GM15510 (cell line): ENCODE data around the gene ZFYVE16.

Experiments
- POLR2A ChIP-seq: IDR thresholded peaks from 3 replicates; pipeline ENCODE4 v1.6.1; 2011; ENCODE audit warnings: borderline replicate concordance; ENCODE audit not compliant: insufficient read length; ENCODE audit errors: extremely low read depth

ZFYVE16 gene

DNA sequence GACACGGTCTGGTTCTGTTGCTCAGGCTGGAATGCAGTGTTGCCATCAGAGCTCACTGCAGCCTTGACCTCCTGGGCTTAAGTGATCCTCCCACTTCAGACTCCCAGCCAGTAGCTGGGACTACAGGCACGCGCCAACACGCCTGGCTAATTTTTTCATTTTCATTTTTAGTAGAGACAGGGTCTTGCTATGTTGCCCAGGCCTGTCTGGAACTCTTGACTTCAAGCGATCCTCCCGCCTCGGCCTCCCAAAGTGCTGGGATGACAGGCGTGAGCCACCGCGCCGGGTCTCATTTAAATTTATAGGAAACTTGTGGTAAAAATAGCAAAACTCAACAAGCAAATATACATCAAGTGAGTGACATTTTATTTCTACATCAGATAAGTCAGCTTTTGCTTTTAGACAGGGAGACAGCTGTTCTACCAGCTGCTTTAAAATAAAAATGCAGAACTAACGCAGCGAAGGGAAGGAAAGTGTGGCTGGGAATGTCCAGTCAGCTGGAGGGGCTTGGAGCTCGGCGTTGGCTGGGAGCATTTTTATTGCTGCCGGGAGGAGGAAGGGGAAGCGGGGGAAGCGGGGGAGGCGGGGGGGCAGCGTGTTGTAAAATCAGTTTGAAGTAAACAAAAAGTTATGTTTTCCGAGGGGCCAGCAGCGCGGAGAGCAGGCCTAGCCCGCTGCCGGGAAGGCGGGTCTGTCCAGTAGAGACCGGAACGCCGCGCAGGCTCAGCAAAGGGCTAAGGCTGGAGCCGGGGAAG, 707 bp upstream of the ZFYVE16 start:
- TF ChIP-seq POLR2A: no peak

GRCh38 chr5:80408484-80409366, 861 bp downstream of the ZFYVE16 start:
- no peak for TF ChIP-seq POLR2A

DNA sequence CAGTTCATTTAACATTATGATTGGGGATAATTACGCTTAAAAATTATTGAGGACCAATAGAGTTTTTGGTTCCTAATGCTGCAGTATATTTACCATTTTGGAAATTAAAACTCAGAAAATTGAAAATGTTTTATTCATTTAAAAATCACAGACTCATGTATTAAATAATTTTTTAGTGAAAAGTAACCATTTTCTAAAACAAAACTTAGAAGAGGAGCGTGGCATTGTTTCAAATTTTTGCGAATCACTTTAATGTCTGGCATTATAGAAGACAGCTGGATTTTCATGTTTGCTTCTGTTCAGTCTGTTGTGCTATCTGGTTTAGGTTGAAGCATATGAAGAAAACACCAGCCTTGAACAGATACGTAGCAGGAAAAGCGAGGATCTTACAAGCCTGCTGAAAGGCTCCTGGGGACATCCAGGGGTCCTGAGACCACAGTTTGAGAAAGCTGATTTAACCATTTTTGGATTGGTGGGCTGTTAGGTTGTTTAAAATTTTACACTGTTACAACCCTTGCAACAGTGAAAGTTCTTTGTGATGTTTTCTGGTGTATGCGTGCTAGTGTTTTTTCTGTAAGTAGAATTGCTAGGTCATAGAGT, 1.6 kb downstream of the ZFYVE16 start:
- TF ChIP-seq POLR2A: no peak

DNA sequence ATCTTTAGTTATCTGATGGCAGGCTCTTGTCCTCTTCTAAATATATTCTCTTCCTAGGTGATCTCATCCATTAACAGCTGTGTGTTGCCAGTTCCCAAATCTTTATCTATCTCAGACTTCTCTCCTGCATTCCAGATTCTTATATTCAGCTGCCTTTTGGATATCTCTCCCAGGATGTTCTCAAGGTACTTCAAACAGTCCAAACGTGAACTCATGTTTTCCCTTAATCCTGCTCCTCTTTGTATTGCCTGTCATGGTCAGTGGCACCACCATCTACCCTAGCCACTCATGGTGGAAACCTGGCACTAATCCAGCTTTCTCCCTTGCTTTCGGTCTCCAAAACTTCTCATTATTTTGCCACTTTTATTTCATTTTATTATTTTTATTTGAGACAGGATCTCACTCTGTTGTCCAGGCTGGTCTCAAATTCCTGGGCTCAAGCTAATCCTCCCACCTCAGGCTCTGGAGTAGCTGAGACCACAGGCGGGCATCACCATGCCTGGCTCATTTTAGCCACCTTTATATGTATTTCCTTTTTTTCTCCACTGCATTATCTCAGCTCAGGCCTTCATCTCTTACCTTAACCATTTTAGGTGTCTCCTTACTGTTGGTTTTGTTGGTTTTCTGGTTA, 3.8 kb downstream of the ZFYVE16 start:
- no peak for TF ChIP-seq POLR2A

DNA sequence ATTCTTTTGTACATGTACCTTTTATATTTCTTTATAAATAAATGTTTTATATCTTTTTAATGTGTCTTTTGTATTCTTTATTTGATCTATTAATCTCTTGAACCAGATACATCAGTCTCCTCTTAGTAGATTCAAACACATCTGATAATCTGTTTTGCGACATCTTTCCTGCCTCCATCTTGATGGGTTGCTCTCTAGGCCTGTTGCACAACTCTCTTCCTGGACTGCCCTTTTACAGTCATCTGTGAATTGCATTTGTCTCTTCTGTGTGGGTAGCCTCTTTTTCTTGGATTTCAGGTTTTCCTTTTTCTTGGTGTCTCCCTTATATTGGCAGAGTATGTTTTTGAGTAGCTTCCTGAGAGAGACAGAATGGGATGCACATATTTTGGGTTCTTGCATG, 6.2 kb downstream of the ZFYVE16 start:
- TF ChIP-seq POLR2A: no peak

DNA sequence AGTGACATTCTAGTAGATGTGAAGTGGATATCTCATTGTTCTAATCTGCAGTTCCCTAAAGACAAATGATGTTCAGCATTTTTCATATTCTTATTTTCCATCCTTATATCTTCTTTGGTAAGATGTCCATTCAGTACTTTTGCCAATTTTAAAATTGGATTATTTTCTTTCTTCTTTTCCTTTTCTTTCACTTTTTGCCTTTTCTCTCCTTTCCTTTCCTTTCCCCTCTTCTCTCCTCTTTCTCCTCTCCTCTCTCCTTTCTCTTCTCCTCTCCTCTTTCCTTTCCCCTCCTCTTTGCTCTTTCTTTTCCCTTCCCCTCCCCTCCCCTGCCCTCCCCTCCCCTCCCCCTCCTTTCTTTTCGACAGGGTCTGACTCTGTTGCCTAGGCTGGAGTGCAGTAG, 10.1 kb downstream of the ZFYVE16 start:
- no peak for TF ChIP-seq POLR2A

- no peak for TF ChIP-seq POLR2A
Observed at GRCh38 chr5:80435476-80435875, 27.6 kb downstream of the ZFYVE16 start.

- TF ChIP-seq POLR2A: no peak
Observed at GRCh38 chr5:80437326-80437725, 29.5 kb downstream of the ZFYVE16 start.

- TF ChIP-seq POLR2A: no peak
Observed at GRCh38 chr5:80438739-80439138, 30.9 kb downstream of the ZFYVE16 start.

DNA sequence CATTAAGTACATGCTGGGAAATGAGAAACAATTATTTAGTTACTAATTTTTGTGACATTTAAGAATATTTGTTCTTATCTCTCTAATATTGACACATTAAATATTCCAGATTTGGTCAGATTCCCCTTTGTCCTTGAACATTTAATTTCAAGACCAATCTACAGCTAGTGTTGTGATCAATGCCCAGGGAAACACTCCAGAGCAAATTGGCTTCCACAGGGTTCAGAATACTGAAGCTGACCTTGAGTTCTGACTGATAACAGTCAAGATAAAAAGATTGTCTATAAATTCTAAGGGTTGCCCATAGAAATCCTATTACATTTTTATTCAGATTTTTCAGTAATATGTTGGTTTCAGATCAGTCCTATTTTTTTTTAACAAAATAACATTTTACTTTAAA, 31.3 kb downstream of the ZFYVE16 start:
- TF ChIP-seq POLR2A: no peak

GRCh38 chr5:80442742-80443141, 34.9 kb downstream of the ZFYVE16 start:
- TF ChIP-seq POLR2A: no peak

- no peak for TF ChIP-seq POLR2A
Observed at GRCh38 chr5:80453366-80453765, 45.5 kb downstream of the ZFYVE16 start.

DNA sequence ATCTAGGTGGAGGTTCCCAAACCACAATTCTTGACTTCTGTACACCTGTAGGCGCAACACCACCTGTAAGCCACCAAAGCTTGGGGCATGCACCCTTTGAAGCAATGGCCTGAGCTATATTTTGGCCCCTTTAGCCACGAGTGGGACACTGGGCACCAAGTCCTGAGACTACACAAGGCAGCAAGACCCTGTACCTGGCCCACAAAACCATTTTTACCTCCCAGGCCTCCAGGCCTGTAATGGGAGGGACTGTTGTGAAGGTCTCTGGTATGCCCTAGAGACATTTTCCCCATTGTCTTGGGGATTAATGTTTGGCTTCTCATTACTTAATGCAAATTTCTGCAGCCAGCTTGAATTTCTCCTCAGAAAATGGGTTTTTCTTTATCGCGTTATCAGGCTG, 55.4 kb downstream of the ZFYVE16 start:
- no peak for TF ChIP-seq POLR2A

DNA sequence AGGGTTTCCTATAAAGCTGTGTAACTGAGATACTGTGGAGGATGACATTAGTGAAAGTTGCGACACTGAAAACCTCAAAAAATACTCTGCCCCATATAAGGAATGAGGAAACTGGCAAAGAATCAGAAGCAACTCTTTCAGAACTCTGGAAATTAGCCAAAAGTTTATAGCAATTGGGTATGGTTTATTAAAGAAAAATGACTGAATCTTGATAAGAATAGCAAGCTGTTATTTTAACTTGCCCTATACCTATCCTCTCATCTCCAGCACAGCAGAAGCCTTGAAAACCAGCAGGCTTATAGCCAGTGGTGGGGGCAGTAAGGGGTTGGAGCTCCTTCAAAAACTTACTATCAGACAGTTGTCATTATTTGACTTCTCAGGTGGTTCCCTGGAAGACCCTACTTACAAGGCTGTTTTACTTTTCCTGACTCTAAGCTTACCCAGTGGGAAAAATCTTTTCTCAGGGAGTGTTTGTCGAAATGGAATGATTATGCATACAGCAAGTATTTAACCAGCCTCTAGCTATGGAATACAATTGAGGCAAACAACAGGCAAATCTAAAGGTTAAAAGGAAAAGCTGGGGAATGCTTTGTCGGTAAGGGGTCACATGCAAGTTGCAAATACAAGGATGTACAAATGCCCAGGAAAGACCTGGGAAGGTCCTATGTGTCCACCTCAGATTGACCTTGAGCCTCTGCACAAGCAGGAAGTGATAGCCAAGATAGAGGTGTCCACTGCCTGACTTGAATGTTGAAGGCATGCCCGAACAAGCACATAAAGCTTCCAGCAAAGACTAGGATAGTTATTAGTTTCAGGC, 59.0 kb downstream of the ZFYVE16 start:
- no peak for TF ChIP-seq POLR2A
